Inflammatory macrophage (primary cell): Measurements from ENCODE around the gene TMEM138.
"Not testable (repeated sequence)": the region's sequence is repeated elsewhere in the genome, so short reads cannot be mapped to it uniquely, and the experiment has no call there.

Source experiments
- DNase-seq, 2 donors: peaks; one replicate each; pipeline ENCODE4 v3.0.0-alpha.2; 2020 to 2022

The TMEM138 gene

DNA sequence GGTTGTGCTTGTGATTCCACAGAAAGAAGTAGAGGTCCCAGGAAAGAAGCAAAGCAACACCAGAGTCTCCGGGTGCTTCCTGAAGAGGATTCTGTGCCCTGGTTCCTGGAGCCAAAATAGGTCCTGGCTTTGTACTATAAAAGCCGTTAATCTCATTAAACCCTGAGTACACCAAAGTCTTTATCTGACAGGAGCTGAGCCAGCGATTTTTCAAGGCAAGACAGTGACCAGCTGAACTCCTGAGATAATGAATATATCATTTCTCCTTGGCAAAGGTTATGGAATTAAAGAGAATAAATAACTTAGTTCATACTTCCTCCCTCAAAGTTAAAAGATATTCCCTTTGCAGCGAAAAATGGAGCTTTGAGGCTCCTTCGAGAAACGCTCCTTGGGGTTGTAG lies 5.2 kb downstream of the TMEM138 start:
- DNase-seq, result no peak

DNA sequence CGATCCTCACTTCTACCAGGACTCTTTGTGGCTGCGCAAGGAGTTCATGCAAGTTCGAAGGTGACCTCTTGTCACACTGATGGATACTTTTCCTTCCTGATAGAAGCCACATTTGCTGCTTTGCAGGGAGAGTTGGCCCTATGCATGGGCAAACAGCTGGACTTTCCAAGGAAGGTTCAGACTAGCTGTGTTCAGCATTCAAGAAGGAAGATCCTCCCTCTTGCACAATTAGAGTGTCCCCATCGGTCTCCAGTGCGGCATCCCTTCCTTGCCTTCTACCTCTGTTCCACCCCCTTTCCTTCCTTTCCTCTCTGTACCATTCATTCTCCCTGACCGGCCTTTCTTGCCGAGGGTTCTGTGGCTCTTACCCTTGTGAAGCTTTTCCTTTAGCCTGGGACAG lies 6.5 kb downstream of the TMEM138 start:
- no peak for DNase-seq

DNA sequence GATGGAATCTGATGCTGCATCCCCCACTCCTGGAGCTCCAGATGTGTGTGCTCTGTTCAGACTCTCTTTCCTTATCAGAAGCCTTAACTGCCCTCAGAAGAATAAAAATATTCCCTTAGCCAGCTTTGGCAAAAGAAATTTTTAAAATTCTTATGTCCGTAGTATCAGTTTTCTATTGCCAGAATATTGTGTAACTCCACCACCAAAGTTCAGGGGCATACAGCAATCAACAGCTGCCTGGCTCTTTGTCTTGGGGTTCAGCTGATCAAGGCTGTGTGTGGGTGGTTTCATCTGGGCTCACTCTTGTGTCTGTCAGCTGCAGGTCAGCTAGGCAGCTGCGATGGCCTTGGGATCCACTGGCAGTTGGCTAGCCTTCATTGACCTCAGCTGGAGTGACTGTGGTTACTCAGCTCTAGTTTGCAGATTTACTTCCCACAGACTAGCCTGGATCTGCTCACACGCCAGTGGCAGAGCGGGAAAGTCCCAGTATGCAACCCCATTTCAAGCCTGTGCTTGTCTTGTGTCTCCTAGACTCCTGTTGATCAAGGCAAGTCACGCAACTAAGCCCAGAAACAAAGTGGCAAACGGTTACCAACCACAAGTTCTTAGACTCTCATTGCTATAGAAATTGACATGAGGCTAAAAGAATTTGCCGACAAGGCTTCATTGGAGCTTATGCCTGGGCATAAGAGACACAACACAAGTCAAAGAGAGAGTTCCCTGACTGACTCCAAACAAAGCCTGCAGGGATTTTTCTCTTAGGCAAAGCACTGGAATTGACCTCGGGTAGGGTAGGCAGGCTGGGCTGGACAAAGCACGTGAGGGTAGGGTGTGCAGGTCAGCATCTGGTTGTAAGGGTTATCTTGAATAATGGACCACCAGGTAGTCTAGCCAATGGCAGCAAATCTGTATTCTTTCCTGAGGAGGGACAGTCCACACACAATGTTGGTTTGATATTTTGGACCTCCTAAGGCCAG lies 7.5 kb downstream of the TMEM138 start:
- peak; percentile 87 to 99 for DNase-seq

DNA sequence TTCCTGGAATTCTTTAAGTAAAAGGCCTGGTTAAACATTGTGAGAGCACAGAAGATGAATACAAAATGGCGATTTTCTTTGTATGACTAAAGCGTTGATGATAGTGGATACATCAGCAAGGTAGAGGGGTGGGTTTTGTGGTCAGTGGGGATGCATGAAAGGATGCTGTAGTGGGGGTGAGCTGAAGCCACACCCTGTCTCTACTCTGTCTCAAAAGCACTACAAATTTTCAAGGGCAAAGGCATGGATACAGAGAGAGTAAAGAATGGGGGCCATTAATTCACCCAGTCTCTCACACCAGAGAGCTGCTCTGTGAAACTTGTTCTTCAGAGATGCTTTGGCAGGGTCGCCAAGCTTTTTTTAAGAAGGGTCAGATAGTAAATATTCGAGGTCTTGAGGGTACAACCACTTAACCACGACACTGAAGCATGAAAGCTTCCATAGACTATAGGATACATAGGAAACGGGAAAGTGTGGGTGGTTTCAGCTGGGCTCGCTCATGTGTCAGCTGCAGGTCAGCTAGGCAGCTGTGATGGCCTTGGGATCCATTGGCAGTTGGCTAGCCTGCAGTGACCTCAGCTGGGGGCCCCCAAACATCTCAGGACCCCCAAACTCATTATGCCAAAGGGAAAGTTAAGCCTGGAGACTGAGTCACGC lies 8.3 kb downstream of the TMEM138 start:
- peak in 1 of 2 donors; percentile 66 for DNase-seq

DNA sequence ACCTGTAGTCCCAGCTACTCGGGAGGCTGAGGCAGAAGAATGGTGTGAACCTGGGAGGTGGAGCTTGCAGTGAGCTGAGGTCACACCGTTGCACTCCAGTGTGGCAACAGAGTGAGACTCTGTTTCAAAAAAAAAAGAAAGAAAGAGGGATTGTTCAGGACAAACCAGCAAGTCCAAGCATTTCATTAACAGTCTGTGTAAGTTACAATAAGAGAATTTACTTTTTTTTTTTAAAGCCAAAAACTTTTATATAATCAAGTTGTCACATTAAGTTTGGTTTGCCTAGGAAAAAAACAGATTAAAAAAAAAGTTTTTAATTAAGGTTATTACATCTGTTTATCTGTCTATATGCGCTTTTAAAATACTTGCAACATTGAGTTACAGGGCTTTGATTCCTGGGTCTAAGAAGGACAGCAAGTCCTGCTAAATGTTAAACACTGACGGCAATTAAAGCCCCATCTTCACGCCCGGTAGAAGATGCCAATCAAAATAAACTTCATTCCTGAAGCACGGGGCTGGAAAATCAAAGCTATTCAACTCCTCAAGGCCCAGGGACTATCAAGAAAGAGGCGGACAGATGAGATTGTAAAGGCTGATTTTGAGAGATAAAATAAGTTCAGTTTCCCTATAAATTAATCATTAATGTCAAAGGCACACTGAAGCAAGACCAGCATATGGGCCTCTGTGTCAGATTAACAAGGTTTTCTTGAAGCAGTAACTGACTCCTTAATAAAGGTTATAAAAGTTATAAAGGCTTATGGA lies 10.7 kb downstream of the TMEM138 start:
- DNase-seq, result no peak

DNA sequence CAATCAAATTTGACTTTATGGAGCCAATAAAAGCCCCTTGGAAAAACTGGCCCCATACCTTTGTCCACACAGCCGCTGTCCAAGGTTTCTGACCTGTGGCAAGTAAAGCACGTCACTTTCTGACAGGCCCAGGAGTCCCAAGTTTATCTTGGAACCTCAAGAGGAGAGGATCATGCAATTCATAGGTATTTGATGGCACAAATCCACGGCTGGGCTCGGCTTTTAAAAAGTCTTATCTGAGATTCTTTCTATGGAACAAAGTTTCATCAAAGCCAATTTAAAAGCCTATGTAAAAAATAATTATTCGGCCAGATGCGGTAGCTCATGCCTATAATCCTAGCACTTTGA lies 13.6 kb downstream of the TMEM138 start:
- DNase-seq, result no peak

DNA sequence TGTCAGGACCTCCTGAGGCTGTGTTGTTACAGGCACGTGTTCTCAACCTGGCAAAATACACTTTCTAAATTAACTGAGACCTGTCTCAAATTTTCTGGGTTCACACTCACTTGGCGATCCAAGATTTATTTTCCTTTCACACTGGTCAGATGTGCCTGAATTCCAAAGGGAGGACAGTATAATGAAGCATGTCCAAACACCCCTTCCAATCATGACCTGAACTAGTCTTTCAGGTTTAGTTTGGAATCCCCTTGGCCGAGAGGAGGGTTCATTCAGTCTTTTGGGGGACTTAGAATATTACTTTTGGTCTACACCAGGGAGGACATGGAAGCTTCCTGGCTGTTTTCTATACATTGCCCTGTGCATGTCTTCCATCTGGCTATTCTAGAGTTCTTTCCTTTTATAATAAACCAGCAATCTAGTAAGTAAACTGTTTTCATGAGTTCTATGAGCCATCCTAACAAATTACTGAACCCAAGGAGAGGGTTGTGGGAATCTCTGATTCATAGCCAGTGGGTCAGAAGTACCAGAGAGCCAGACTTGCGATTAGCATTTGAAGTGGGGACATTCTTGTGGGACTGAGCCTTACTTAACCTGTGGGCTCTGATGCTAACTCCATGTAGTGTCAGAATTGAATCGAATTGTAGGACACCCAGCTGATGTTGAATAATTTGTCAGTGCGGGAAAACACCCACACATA lies 15.4 kb downstream of the TMEM138 start:
- DNase-seq, result no peak

DNA sequence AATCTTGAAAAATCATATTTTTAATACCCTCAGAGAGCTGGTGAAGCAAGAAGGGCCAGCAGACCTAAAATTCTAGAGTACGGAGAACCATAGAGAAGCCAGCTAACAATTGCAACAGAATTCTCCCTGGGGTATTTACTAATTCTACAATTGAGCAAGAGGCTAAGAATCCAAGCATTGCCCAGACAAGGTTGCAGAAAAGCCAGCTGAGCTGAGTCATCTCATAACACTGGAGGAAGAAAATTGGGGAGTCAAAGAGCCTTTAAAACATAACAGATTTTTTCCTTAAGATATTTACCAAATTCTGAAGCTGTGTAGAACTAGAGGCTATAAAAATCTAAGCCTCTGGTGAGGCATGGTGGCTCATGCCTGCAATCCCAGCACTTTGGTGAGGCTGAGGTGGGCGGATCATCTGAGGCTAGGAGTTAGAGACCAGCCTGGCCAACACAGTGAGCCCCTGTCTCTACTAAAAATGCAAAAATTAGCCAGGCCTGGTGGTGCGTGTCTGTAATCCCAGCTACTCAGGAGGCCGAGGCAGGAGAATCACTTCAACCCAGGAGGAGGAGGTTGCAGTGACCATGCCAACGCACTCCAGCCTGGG lies 16.6 kb downstream of the TMEM138 start:
- DNase-seq, result peak; percentile 92 to 96

DNA sequence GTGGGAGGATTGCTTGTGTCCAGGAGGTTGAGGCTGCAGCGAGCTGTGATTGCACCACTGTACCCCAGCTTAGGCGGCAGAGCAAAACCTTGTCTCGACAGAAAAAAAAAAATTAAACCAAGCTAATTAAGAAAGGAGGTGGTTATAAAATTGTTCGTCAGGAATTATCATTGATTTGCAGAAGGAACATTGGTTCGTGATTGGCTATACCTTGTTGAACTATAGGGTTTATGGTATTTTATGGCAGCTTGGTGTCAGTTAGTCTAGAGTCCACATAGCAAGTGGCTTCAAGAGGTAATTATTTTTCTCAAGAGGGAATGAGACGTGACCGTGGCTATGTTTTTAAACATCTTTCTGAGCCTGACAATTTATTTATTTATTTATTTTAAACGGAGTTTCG lies 18.7 kb downstream of the TMEM138 start:
- no peak for DNase-seq

DNA sequence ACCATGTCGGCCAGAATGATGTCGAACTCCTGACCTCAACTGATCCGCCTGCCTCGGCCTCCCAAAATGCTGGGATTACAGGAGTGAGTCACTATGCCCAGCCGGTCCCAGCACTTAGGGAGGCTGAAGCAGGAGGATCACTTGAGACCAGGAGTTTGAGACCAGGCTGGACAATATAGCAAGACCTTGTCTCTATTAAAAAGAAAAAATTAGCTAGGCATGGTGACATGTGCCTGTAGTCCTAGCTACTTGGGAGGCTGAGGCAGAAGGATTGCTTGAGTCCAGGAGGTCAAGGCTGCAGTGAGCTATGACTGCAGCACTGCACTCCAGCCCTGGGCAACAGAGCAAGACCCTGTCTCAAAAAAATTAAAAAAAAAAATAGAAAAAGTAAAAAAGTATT lies 21.7 kb downstream of the TMEM138 start:
- not testable (repeated sequence) for DNase-seq

DNA sequence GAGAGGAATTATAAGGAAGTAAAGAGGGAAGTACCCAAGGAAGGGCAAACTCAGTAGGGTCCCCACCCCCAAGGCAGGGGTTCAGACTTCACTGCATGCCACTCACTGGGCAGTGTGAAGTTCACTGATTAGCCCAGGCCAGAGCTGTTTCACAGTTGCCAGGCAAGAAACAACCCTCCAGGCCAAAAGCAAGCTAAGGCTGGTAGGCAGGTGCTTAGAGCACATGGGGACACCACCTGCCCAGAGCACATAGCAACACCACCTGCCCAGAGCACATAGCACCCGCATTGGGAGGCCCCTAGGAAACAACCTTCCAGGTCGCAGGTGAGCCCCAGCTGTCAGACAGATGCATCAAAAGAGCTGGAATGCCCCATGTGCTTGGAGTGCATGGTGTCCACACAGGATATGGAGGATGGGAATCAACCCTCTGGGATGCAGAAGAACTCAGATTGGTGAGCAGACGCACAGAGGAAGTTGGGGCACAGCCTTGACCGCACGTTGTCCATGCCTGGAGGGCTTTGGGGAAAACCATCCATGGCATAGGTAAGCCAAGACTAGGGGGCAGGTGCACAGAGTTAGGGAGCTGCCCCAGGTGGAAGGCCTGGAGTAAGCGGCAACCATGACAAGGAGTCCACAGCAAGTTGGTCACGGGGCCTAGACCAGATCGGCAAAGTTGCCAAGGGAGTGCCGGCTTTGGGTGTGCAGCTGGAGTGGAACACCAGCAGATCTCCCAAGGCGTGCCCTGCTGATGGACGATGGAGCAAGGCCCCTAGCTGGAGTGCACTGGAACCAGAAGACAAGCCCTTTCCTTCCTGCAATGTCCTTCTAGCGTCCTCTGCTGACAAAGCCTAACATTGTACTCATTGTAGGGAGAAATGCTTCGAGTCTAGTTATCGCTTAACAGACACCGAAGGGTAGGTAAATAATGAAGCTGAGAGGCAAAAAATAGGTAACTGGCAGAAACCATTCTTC lies 22.4 kb downstream of the TMEM138 start:
- DNase-seq, result peak; percentile 25 to 48

DNA sequence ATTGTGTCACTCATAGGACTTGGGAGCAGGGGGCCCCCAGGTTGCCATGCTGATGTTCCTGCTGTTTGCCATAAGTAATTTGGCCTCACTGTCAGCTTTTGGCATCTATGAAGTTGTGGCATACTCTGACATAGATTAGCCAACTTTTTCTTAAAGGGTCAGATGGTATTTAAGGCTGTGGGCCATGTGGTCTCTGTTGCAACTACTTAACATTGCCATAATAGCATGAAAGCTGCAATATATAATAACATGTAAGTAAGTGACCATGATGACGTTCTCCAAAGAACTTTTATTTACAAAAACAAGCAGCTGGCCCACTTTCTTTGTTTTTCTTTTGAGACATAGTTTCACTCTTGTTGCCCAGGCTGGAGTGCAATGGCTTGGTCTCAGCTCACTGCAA lies 28.0 kb downstream of the TMEM138 start:
- DNase-seq, result peak; percentile 25 to 28

DNA sequence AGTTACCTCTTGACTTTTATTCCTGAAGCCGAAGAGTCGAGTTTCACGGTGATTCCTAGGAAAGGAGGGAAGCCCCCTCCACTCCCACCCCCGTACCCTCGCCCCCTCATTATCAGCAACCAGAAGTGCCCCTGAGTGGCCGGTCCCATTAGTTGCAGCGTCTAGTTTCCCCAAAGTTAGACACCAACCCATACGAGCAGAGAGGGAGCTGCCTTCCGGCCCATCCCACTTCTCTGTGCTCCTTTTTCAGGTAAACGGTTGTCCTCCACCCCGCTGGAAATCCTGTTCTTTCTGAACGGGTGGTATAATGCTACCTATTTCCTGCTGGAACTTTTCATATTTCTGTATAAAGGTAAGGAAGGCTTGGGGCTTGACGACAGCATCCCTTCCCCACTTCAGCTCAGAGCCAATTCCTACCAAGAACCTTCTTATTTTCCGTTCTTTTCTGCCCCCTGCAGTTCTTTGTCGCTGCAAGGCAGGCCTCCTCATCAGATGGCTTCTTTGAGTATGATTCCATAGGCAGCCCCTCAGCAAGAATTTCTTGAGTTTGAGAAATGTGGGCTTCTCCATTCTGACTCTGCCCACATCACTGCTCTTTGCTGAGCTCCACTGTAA lies 30.9 kb downstream of the TMEM138 start:
- DNase-seq, result peak in 1 of 2 donors; percentile 13

DNA sequence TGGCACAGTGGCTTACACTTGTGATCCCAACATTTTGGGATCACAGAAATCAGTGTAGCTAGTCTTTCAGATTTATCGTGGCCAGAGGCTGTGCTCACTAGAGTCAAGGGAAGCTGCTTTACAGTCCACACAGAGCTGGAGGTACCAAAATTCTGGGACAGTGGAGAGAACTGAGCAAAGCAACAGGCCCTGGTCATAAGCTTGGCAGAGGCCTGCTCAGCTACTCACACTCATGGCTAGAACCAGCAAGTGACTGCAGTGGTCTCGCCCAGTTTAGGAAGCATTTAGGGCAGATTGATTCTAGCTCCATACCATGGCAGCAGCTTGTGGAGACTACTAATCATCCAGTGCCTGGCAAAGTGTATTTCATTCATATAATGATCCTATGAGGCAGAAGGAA lies 39.0 kb downstream of the TMEM138 start:
- DNase-seq, result no peak

DNA sequence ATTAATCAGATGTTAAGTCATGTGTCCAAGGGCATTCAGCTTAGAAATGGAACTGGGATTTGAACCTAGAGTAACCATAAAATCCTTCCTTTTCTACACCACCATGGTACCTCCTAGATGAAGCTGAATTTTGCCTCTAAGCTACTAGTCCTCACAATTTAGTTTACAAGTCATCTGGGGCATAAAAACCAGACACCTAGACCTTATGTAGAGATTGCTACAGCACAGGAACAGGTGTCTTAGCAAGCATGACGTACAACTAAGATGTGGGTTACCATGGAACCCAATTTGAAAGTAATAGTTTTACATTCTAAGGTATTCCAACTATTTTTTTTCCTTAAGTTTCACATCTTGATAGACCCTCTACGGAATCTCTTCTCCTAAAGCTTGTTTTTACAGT lies 39.4 kb downstream of the TMEM138 start:
- DNase-seq, result no peak

DNA sequence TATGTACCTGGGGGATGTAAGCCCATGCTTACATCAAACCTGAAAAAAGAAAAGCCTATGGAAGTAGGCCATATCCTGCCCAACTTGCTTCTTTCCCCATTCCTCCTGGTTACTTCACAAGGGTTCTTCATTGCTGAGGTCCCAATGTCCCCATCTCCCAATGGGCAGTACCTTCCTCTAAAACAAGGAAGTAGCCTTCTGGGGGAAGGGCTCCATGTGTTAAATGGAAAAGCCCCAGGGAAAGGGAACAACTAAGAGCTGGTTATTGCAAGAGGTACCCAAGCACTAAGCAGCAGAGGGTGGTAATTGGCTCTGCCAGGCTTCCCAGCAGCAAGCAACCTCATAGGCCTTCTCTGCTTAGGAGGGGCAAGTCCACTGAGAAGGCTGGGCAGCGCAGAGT lies 41.5 kb downstream of the TMEM138 start:
- peak; percentile 69 to 79 for DNase-seq

DNA sequence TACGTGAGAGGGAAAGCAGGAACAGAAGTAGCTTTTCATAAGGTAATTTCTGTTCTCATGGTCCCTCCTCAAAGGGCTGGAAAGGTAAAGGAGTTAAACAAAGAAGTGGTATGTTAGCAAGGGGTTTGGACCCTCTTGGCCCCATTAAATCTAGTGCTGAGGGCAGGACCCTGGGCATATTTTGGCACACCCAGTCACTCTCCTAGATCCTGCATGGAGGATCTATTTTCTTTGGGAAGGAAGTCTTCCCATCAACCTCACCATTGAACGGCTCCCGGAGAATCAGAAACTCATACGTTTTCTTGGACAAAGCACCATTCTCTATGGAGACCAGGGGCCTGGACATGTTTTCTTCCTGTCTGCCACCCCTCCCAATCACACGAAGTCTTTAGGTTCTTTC lies 41.9 kb downstream of the TMEM138 start:
- DNase-seq, result no peak

DNA sequence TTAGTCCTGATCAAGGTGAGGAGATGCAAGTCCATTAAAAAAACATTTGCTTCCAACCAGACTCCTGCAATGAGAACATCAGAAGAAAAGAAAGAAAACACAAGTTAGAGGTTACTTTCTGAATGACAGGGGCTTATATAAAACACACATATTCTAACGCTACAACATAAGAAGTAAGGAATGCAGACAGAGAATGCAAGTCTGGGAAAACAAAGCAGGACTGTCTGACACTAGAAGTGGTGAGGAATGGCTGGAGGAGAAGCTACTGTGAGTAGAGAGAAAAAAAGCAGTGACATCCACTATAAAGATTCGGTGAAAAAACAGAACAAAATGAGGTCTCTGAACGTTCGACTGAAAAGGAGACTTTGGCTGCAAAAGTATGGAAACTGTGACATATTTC lies 42.5 kb downstream of the TMEM138 start:
- DNase-seq, result no peak

DNA sequence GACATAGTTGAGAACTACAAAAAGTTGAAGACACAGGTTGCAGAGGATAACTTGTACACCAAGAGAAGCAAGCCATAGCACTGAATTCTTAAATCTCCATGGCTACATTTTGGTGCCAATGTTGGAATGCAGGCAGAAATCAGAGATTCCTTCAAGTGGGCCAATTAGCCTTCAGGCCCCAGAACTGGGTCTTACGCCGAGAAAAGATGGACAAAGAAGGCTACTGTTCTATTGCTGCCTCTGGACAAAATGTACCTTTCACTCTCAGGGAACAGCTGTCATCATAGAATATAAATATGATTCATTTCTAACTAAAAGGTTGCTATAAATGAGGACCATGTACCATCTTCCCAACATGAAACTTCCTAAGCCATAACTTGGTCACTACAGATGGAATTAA lies 43.9 kb downstream of the TMEM138 start:
- DNase-seq, result no peak

DNA sequence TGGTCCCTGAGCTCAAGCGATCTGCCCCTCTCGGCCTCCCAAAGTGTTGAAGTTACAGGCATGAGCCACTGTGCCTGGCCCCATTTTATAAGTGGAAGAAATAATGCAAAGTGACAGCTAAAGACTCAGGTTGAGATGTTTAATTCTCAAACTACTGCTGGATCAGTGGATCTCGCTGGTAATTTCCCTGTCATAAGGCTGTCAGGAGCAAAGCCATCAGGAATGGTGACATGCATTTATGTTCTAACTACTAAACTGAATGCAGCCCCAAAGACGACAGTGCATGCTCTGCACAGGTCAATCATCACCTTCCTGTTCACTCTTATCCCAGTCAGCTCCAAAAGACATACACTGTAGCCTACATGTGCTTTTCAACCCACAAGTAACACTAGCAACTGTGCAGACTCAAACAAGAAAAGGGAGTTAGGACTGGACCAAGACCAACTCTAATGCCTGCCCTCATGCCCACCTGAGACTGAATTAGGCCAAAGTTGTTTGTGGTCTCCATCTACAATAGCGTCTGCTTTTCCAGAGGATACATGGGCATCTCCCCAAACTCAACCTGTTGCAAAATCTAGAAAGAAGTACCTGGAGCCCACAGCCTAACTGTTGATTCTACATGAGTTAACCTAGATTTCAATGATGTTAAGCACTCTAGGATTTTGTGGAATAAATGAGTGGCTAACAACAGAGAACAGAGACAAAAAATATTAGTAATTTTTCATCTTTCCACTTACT lies 45.0 kb downstream of the TMEM138 start:
- no peak for DNase-seq
